Measurements from ENCODE around the gene DNAJC13. TPM values are rescaled to one million over a fixed set of nuclear protein-coding genes. Genes with fewer than 3 reads are reported as not detected.
"Not testable (repeated sequence)": the region's sequence is repeated elsewhere in the genome, so short reads cannot be mapped to it uniquely, and the experiment has no call there.

The DNAJC13 gene
- total and polyA plus RNA-seq, 2 donors (not counting 1 experiment from before 2014, with no cell fraction given): 9.7 to 51.1 TPM

DNA sequence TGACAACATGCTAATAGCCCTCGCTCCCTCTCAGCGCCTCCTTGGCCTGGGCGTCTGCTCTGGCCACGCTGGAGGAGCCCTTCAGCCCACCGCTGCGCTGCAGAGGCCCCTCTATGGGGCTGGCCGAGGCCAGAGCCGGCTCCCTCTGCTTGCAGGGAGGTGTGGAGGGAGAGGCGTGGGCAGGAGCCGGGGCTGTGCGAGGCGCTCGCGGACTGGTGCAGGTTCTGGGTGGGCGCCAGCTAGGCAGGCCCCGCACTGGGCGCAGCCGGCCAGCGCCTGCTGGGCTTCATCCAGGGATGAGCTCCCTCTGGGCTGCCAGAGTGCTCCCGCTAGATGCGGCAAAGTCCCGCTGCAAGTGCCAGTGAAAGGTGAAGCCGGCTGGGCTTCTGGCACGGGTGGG is 21.0 kb upstream of the DNAJC13 start:
- CTCF ChIA-PET: interaction anchor here (1.0 to 4.0 kb wide), 2 partner anchors 45 to 359 kb away, joined by 3 to 40 read pairs; no protein-coding TSS in a partner anchor
- no peaks in the 10 kb centered on the region for H3K4me1 ChIP-seq (ENCODE audit: control insufficient read depth in 2 of 2, insufficient read depth in 2 of 2, low read length in 2 of 2)
- intact Hi-C loops (cut with micrococcal nuclease): loop anchor here (5.0 kb wide), 1 partner anchor 359 kb away; the partner anchor contains the start of gene CPNE4
- H3K4me2 ChIP-seq (replicated peaks; ENCODE audit: low read depth, low read length, poor library complexity, severe bottlenecking): no peak overlapping the region
- POLR2A ChIA-PET: no interaction called here
- no peak overlapping the region for H3K9ac ChIP-seq (ENCODE audit: low read length)
- TF ChIP-seq, protein P1, sequence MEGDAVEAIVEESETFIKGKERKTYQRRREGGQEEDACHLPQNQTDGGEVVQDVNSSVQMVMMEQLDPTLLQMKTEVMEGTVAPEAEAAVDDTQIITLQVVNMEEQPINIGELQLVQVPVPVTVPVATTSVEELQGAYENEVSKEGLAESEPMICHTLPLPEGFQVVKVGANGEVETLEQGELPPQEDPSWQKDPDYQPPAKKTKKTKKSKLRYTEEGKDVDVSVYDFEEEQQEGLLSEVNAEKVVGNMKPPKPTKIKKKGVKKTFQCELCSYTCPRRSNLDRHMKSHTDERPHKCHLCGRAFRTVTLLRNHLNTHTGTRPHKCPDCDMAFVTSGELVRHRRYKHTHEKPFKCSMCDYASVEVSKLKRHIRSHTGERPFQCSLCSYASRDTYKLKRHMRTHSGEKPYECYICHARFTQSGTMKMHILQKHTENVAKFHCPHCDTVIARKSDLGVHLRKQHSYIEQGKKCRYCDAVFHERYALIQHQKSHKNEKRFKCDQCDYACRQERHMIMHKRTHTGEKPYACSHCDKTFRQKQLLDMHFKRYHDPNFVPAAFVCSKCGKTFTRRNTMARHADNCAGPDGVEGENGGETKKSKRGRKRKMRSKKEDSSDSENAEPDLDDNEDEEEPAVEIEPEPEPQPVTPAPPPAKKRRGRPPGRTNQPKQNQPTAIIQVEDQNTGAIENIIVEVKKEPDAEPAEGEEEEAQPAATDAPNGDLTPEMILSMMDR (IDR thresholded peaks at IDR 0.05): no peak
- TF ChIP-seq EZH2 (IDR thresholded peaks at IDR 0.05; ENCODE audit: borderline replicate concordance, insufficient read depth, low read depth, low read length, poor library complexity, severe bottlenecking): no peak
- DNase-seq (no peak), ATAC-seq (ENCODE audit: low read depth) (no peak)
- H2AFZ ChIP-seq (ENCODE audit: insufficient read depth, low read depth, low read length, poor library complexity, severe bottlenecking): no peak overlapping the region
- H3K27ac Mint-ChIP-seq: no peak overlapping the region
- peaks cover under 1% of the 10 kb centered on the region for H3K4me1 Mint-ChIP-seq
- H3K27me3 Mint-ChIP-seq: no peaks in the 10 kb centered on the region
- H3K36me3 ChIP-seq (replicated peaks in 1 of 2; ENCODE audit: control extremely low read depth in 1 of 2, control insufficient read depth in 1 of 2, extremely low read depth in 1 of 2, insufficient read depth in 2 of 2, low read length in 1 of 2): no peaks in the 10 kb centered on the region
- no peaks in the 10 kb centered on the region for H3K9me3 Mint-ChIP-seq (ENCODE audit: insufficient read depth)
- H3K27ac ChIP-seq (ENCODE audit: low read length in 2 of 2): no peak overlapping the region
- H3K4me3 Mint-ChIP-seq: no peak overlapping the region
- WGBS (ENCODE audit: insufficient coverage): 97% methylated on average over 24 of the region's 24 CpGs
- H3K27me3 ChIP-seq (replicated peaks in 1 of 4; ENCODE audit: control extremely low read depth in 1 of 4, control insufficient read depth in 3 of 4, insufficient read depth in 4 of 4, low read length in 3 of 4): no peaks in the 10 kb centered on the region
- no peaks in the 10 kb centered on the region for H4K20me1 ChIP-seq (ENCODE audit: control insufficient read depth, insufficient read depth, low read length, poor library complexity, severe bottlenecking)
- H3K79me2 ChIP-seq (ENCODE audit: control insufficient read depth, insufficient read depth, low read length): no peaks in the 10 kb centered on the region
- H3K4me3 ChIP-seq (ENCODE audit: control extremely low read depth in 1 of 5, extremely low read depth in 1 of 5, insufficient read depth in 1 of 5, low read depth in 2 of 5, low read length in 4 of 5): no peak overlapping the region
- peaks cover 0 to 6% (median 0%) of the 10 kb centered on the region in 3 donors for H3K9me3 ChIP-seq (ENCODE audit: control extremely low read depth in 1 of 3, control insufficient read depth in 2 of 3, insufficient read depth in 1 of 3, low read length in 2 of 3)

DNA sequence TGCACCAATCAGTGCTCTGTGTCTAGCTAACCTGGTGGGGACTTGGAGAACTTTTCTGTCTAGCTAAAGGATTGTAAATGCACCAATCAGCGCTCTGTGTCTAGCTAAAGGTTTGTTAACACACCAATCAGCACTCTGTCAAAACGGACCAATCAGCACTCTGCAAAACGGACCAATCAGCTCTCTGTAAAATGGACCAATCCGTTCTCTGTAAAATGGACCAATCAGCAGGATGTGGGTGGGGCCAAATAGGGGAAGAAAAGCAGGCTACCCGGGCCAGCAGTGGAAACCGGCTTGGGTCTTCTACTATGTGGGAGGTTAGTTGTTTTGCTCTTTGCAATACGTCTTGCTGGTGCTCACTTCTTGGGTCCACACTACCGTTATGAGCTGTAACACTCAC is 20.5 kb upstream of the DNAJC13 start:
- H3K4me1 Mint-ChIP-seq; H3K36me3 ChIP-seq (replicated peaks in 1 of 2; ENCODE audit: control extremely low read depth in 1 of 2, control insufficient read depth in 1 of 2, extremely low read depth in 1 of 2, insufficient read depth in 2 of 2, low read length in 1 of 2); H4K20me1 ChIP-seq (ENCODE audit: control insufficient read depth, insufficient read depth, low read length, poor library complexity, severe bottlenecking); DNase-seq; H3K4me1 ChIP-seq (ENCODE audit: control insufficient read depth in 2 of 2, insufficient read depth in 2 of 2, low read length in 2 of 2); H3K9me3 ChIP-seq (ENCODE audit: control extremely low read depth in 1 of 3, control insufficient read depth in 2 of 3, insufficient read depth in 1 of 3, low read length in 2 of 3); H2AFZ ChIP-seq (ENCODE audit: insufficient read depth, low read depth, low read length, poor library complexity, severe bottlenecking); H3K27ac ChIP-seq (ENCODE audit: low read length in 2 of 2); H3K27ac Mint-ChIP-seq; H3K27me3 ChIP-seq (replicated peaks in 1 of 4; ENCODE audit: control extremely low read depth in 1 of 4, control insufficient read depth in 3 of 4, insufficient read depth in 4 of 4, low read length in 3 of 4); POLR2A ChIA-PET; H3K9ac ChIP-seq (ENCODE audit: low read length); H3K9me3 Mint-ChIP-seq (ENCODE audit: insufficient read depth); H3K27me3 Mint-ChIP-seq; H3K4me2 ChIP-seq (replicated peaks; ENCODE audit: low read depth, low read length, poor library complexity, severe bottlenecking); H3K4me3 Mint-ChIP-seq; H3K4me3 ChIP-seq (ENCODE audit: control extremely low read depth in 1 of 5, extremely low read depth in 1 of 5, insufficient read depth in 1 of 5, low read depth in 2 of 5, low read length in 4 of 5); ATAC-seq (ENCODE audit: low read depth); H3K79me2 ChIP-seq (ENCODE audit: control insufficient read depth, insufficient read depth, low read length): not testable (repeated sequence)
- intact Hi-C loops (cut with micrococcal nuclease): loop anchor here (5.0 kb wide), 1 partner anchor 359 kb away; the partner anchor contains the start of gene CPNE4
- CTCF ChIA-PET: interaction anchor here (1.0 to 4.0 kb wide), 4 partner anchors 9 to 359 kb away, joined by 3 to 40 read pairs (median 3); no protein-coding TSS in a partner anchor
- 87% methylated on average over 7 of the region's 8 CpGs for WGBS (ENCODE audit: insufficient coverage)
